Stimulated activated CD8-positive, alpha-beta memory T cell treated with anti-CD3 and anti-CD28 coated beads, Interleukin-7, amount 100 ng/mL, for 1 hour (primary cell): ENCODE measurements around the gene KCNJ18.
"Not testable (repeated sequence)": the region's sequence is repeated elsewhere in the genome, so short reads cannot be mapped to it uniquely, and the experiment has no call there.

ENCODE experiments used
- DNase-seq, 2 donors: peaks; one replicate each; pipeline ENCODE4 v3.0.0-alpha.2; 2020; ENCODE audit warnings: low read depth in 2 of 2

Gene KCNJ18

GRCh38 chr17:21671437-21671836 lies 20.9 kb upstream of the KCNJ18 start:
- DNase-seq = not testable (repeated sequence)

DNA sequence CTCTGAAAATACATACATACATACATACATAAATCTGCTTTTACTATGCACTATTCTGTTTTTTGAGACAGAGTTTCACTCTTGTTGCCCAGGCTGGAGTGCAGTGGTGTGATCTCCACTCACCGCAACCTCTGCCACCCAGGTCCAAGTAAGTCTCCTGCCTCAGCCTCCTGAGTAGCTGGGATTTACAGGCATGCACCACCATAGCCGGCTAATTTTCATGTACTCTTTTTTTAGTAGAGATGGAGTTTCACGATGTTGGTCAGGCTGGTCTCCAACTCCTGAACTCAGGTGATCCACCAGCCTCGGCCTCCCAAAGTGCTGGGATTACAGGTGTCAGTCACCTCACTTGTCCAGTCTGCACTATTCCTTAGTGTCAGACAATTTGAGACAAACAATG lies 20.5 kb upstream of the KCNJ18 start:
- DNase-seq = not testable (repeated sequence)

DNA sequence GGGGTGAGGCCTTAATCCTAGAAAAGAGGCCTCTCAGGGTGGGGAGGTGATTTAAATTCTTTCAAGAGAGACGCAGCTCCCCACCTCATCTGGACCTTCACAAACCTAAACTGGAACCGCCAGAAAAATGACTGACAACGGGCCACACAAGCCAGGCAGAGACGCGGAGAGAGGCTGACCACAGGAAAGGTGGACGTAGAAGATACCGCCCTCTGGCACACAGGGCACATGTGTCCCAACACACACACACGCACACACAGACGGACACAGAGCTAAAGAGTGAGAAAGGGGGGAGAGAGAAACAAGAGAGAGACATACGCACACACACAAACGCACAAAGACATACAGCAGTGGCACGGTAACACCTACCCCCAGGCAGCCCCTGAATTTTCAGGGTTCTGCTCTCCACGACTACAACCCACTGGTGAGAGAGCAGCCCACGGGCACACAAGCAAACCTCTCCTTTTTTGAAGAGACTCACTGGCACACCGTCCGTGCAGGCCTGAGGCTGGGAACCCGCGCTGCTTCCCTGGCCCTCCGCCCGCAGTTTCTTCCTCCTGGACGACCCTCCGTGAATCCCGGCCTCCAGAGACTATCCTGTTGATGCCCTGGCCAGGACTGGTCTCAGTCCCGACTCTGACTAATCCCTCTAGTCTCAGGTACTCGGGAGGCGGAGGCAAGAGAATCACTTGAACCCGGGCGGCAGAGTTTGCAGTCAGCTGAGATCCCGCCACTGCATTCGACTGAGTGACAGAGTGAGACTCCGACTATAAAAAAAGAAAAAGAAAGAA lies 18.7 kb upstream of the KCNJ18 start:
- not testable (repeated sequence) for DNase-seq

GRCh38 chr17:21674242-21674731 lies 18.0 kb upstream of the KCNJ18 start:
- no peak for DNase-seq

- DNase-seq = not testable (repeated sequence)
Measured at GRCh38 chr17:21674891-21675738, 17.2 kb upstream of the KCNJ18 start.

- DNase-seq = not testable (repeated sequence)
Measured at GRCh38 chr17:21675739-21676130, 16.6 kb upstream of the KCNJ18 start.

DNA sequence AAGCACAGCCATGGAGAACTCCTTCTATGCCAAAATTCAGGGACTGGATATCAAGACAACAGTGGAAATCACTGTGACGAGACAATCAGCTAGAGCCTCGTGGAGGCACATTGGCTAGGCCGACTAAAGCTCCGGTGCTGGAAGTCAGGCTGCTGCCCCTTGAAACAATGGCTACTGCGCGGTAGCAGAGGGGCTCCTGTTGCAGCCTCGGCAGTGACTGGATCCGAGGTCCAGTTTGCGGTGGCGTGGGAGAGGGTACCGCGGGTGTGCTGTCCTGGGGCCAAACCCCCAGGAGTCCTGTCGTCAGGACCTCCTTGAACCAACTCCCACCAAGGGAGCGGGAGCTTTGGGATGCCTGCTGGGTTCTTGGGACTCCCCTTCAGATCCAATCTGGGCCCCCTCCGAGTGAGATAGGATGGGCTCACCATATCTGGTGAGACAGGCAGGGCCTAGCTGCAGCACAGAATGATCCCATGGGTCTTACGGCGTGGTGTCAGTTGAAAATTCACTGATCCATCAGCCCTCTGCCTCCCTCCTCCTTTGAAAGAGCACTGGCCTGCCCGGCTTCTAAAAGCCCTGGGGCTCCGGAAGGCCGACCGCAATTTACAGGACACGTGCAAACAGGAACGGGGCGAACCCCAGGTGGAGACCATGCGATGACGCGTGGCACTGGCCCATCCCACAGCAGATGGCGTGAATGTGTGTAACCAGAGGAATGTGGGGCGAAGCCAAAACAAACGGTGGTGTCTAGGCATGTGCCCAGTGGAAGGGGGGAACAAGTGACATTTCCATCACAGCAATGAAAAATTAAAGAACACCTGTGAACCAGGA lies 15.8 kb upstream of the KCNJ18 start:
- no peak for DNase-seq

GRCh38 chr17:21677126-21677910 lies 15.0 kb upstream of the KCNJ18 start:
- DNase-seq = no peak

DNA sequence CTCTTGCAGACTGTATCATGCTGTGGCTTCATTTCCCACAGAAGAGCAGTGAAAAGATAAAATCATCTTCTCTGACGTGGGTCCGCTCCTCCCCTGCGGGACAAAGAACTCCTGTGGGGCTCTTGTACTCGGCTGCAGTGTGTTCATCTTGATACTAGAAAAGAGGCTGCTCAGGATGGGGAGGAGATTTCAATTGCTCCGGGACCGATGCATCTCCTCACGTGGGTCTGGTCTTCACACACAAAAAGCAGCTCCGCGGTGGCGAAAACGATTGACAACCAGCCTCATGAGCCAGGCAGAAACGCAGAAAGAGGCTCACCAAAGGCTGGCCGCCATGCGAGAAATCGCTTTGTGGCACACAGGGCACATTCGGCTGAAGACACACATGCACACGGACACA lies 14.4 kb upstream of the KCNJ18 start:
- no peak for DNase-seq

- no peak for DNase-seq
Measured at GRCh38 chr17:21678393-21679081, 13.8 kb upstream of the KCNJ18 start.

- DNase-seq = no peak
Measured at GRCh38 chr17:21679256-21680146, 12.8 kb upstream of the KCNJ18 start.

- DNase-seq = no peak
Measured at GRCh38 chr17:21680366-21680765, 12.0 kb upstream of the KCNJ18 start.

- not testable (repeated sequence) for DNase-seq
Measured at GRCh38 chr17:21680850-21681351, 11.4 kb upstream of the KCNJ18 start.

GRCh38 chr17:21681576-21681975 lies 10.7 kb upstream of the KCNJ18 start:
- DNase-seq = not testable (repeated sequence)

- DNase-seq = not testable (repeated sequence)
Measured at GRCh38 chr17:21682130-21682529, 10.2 kb upstream of the KCNJ18 start.

DNA sequence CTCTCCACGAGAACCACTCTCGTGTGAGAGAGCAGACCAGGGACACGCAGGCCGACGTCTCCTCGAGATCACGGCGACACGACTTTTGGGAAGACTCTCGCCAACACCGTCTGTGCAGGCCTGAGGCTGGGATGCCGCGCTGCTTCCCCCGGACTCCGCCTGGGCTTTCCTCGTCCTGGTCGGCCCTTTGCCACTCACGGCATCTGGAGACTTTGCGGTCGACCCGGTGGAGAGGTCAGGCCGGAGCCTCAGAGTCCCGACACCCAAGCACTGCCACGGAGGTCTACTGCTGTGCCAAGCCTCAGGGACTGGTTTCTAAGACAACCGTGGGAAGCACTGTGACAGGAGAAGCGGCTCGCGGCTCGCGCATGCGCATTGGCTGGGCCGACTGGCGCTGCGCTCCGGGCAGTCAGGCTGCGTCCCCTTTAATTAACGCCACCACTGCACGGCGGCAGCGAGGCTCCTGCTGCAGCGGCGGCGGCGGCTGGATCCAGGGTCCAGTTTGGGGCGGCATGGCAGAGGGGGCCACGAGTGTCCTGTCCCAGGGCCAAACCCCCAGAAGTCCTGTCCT lies 9.1 kb upstream of the KCNJ18 start:
- DNase-seq = not testable (repeated sequence)

DNA sequence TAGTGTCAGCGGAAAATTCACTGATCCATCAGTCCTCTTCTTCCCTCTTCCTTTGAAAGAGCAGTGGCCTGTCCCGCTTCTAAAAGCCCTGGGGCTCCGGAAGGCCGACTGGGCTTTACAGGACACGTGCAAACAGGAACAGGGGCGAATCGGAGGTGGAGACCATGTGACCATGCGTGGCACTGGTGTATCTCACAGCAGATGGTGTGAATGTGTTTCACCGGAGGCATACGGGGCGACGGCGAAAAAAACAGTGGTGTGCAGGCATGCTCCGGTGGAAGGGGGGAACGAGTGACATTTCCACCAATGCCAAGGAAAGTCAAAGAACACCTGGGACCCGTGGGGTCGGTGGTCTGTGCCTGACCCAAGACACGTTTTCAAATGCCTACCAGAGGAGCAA lies 8.4 kb upstream of the KCNJ18 start:
- DNase-seq = not testable (repeated sequence)

DNA sequence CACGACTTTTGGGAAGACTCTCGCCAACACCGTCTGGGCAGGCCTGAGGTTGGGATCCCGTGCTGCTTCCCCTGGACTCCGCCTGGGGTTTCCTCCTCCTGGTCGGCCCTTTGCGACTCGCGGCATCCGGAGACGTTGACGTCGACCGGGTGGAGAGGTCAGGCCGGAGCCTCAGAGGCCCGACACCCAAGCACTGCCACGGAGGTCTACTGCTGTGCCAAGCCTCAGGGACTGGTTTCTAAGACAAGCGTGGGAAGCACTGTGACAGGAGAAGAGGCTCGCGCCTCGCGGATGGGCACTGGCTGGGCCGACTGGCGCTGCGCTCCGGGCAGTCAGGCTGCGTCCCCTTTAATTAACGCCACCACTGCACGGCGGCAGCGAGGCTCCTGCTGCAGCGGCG lies 7.9 kb upstream of the KCNJ18 start:
- DNase-seq = not testable (repeated sequence)
